GM12873 (cell line): ENCODE results near the gene WEE2.

Source experiments
- TF ChIP-seq, protein P1 (sequence below): IDR thresholded peaks from 2 replicates; pipeline ENCODE4 v1.5.1; 2012; ENCODE audit warnings: low read depth, mild to moderate bottlenecking, moderate library complexity, low read length, control low read depth; ENCODE audit not compliant: insufficient read depth; ENCODE audit errors: missing control alignments

The WEE2 gene

DNA sequence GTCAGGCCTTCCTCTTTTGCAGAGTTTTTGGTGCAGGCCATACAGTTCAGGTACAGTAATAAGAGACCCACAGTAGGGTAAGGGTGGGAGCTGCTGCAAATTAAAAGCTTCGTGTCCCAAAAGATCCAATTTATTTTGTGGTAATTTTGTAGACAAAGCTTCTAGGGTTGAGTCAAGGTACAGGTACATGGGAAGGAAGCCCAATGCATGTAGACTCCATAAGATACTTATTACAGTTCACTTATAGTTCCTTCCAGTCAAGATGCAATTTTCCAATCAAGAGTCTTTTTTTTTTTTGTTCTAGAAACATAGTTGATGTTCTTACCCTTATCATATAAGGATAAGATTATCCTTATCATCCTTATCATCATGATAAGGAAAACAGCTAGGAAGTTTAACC, 68.2 kb downstream of the WEE2 start, which contains the start of gene TAS2R4:
TSS of gene TAS2R4 (plus strand) at position 301 of the 400 bp plus-strand sequence. CDS start 1,815 bp downstream, outside the sequence.
- TF ChIP-seq, protein P1, sequence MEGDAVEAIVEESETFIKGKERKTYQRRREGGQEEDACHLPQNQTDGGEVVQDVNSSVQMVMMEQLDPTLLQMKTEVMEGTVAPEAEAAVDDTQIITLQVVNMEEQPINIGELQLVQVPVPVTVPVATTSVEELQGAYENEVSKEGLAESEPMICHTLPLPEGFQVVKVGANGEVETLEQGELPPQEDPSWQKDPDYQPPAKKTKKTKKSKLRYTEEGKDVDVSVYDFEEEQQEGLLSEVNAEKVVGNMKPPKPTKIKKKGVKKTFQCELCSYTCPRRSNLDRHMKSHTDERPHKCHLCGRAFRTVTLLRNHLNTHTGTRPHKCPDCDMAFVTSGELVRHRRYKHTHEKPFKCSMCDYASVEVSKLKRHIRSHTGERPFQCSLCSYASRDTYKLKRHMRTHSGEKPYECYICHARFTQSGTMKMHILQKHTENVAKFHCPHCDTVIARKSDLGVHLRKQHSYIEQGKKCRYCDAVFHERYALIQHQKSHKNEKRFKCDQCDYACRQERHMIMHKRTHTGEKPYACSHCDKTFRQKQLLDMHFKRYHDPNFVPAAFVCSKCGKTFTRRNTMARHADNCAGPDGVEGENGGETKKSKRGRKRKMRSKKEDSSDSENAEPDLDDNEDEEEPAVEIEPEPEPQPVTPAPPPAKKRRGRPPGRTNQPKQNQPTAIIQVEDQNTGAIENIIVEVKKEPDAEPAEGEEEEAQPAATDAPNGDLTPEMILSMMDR: no peak
